DLD1 (cell line): ENCODE results near the gene SF3A1.
"Not testable (repeated sequence)": the region's sequence is repeated elsewhere in the genome, so short reads cannot be mapped to it uniquely, and the experiment has no call there.

Experiments
- in situ Hi-C: cut with HindIII; loops from 2 replicates; pipeline ENCODE4 v1.10.0; 2017; ENCODE audit warnings: low sequenced_read_pairs

Gene SF3A1

DNA sequence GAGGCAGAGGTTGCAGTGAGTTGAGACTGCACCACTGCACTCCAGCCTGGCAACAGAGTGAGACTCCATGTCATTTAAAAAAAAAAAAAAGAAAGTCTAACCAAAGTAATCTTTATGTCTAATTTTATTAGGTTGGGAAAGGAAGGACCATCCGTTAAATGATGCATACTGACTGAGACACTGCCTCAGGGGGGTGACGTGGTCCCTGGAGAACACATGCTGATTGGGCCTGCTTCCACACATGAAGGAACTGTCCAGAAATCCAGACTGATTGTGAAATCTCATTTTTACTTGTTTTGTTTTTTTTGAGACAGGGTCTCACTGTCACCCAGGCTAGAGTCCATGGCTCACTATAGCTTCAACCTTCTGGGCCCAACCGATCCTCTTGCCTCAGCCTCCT is 5.5 kb downstream of the SF3A1 start:
- in situ Hi-C loops = no loop called here

DNA sequence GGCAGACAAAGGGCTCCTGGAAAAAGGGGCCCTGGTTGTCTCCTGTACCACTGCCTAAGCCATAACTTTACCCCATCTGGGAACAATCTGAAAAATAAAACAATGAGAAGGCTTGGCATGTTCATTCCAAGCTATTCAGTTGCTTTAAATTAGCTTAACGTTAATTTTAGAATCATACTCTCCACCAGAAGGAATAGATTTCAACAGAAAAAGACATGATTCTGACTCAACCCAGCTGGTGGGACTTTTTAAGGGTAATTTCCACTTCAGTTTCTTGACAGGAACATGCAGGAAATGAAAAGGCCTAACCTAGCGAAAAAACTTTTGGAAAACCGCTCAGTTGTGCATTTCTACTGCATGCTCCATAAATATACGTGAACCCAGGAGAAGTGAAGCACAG is 7.9 kb downstream of the SF3A1 start:
- in situ Hi-C loops = no loop called here

DNA sequence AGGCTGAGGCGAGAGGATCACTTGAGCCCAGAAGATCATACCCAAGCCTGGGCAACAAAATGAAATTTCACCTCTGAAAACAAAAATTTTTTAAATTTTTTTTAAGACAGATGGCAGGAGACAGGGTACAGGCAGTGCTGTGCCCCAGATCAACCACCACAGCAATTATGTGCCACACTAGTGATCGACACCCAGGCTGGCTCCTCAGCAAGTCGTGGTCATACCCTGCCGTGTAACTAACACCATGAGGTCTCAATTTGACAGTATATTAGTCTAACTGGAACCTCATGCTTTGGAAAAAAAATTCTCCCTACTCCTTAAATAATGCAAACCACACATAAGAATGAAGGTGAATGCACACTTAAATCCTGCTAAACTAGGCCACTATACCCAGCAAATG is 8.3 kb downstream of the SF3A1 start:
- in situ Hi-C loops = no loop called here

DNA sequence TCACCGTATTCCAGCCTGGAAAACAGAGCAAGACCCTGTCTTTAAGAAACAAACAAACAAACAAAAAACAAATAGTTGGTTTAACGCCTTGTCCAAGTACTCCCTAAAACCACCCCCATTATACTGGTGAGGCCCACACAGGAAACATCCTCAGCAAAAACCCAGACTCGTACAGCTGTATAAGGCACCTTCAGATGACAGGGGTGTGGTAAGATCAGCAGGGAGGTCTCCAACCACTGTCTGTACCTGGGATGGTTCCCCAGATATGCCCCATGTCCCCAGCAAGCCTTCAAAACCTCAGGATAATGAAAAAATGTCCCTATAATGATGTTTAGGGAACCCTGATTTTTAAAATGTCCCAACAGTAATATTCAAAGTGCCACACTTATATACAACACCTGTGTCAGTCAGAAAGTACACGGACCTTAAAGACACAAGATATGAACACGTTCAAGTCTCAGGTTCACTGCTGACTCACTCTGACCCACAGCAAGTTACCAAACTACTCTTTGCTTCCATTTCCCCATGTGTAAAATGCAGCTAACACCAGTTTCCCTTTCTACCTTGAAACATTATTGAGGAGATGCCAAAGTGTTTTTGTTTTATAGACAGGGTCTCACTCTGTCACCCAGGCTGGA is 9.3 kb downstream of the SF3A1 start:
- in situ Hi-C loops = no loop called here

DNA sequence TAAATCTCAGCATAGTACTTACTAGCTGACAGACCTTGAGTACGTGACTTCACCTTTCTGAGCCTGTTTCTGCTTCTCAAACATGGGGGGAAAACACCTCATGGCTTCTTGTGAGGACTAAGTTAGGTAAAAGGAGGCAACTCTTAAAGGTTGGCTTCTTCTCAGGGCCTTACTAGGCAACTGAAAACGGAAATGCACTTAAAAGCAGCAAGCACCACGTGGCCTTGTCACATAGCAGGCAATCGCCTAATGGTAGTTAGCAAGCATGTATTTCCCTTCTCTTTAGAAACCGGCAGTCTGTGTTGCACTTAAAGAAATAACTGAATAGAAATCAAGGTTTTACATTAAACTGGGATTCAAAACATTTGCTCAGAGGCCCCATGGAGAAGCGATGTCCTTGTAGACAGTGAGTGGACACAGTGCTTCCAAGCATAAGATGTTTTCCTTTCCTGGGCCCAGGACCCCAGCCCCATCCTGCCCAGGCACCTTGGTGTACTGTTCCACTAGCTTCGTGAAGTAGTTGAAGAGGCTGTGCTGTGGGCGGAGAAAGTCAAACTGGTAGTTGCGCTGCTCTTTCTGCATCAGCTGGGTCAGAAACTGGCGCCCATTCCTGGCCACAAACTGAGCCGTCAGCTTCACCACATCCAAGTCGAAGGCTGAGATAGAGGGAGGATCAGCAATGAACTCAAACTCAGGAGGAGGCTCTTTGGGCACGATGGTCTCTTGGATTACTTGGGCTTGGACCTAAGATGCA is 12.1 kb downstream of the SF3A1 start:
- in situ Hi-C loops = no loop called here

DNA sequence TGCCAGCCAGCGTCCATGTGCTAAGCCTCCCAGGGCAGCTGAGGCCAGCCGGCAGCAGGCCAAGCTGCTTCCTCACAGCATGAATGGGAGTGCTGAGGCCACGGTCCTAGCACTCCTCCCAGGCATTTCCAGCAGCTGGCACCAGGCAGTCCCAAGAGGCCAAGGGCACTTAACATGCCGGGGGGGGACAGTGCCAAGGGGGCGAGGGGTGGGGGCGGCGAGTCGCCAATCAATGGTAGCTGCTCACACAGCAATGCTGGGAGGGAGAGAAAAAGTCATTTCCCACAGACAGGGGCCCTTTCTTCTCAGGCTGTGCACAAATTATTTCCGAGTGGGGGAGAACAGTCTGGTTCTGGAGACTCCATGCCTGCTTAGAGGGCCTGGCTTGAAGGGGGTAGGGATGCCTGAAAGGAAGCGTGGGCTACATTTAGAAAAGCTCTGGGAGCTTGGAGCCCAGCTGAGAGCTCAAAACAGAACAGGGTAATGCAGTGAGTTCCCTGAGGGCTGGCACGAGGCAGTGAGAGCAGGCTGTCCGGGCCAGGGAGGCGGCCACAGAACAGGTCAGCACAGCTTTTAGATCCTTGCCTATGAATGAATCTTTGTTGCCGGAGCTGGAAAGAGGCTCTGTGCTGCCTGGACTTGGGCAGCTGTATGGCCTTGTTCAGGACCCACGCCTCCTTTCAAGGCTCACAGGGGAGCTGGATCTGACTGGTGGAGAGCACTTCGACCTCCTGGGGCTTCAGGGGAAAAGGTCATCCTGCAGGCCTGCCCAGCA is 15.6 kb downstream of the SF3A1 start:
- in situ Hi-C loops = no loop called here

DNA sequence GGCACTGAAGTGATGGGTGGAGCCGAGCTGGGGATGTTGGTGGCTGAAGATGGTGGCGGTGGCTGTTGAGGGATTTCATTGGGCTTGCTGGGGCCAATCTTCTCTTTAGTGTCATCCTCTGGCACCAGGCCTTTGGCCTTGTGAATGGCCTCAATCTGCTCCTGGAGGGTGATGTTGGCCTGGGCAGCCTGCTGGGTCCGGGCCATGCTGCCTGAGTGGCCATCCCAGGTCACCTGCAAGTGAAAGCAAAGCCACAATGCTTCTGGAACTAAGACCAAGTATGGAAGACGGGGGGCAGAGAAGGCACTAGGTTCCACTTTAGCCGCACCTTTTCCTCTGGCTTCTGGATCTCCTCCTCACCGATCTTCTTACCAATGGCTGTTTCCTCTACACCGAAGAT is 17.9 kb downstream of the SF3A1 start:
- in situ Hi-C loops = no loop called here

DNA sequence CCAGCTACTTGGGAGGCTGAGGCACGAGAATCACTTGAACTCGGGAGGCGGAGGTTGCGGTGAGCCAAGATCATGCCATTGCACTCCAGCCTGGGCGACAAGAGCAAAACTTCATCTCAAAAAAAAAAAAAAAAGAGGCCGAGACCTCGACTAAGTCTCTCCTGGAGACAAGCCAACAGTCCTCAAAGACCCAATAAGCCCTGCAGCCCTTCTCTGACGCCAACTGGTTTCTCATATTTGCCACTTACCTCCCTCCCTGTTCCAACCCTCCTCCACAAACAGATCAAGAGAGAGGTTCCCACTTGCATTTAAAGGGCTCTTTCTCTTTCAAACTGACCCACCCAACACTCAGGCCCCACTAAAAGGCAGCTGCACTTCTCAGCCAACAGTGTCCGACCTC is 18.4 kb downstream of the SF3A1 start:
- in situ Hi-C loops = not testable (repeated sequence)

DNA sequence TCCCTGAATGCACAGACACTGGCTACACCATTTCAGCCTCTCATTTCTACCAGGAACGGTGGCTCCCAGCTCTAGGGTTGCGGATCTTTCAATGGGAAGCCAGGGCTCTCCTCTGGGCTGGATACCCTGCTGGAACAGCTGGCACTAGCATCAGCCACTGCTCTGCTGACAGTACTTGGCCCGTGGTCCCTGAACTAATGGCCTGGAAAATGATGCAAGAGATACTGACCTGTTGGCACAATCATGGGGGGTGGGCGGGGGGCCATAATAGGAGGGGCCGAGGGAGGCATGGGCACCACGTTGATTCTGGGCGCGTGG is 19.3 kb downstream of the SF3A1 start:
- in situ Hi-C loops = no loop called here

DNA sequence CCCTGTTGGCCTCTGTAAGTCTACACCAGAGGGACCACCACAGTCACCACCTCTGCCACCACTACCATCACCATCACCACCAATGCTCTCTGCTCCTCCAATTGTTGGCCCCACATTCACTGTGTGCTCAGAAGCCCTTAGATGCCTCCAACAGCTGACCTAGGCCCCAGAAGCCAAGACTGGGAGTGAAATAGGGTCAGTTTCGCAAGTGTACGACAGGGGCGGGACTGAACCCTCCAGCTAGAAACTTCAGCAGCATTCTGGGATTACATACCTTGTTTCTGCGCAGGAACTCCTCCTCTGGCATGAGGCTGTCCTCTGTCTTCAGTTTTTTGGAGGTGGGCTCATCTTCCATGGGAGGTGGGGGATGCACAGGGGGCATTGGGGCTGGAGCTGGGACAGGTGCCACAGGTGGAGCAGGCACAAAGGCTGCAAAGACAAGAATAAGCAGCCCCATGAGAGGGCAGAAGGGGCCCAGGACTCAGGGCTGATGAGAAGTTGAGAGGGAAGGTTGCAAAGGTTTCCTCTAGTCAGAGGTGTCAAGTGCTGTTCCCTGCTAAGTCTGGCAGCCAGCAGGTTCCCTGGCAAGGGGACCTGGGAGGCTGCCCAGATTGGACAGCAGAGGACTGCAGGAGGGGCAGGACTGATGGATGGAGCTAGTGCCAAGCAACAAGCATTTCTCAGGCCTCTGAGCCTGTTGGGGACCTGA is 19.8 kb downstream of the SF3A1 start:
- in situ Hi-C loops = no loop called here

DNA sequence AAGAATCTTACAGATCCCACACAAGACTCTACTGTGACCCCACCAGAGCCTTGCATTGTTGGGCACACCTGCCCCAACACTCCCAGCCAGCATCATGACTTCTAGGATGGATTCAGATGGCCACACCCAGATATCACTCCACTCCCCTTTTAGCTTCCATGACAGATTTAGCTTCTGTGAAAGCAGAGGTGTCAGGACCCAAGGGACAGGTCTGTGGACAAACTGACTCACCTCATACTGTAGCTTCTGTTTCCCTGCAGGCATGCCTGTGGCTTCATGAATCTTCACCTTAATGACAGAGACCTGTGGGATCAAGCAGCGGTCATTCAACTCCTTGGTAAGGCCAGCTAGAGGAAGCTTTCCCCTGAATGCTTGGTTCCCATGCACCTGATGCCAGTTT is 21.5 kb downstream of the SF3A1 start:
- in situ Hi-C loops = no loop called here

DNA sequence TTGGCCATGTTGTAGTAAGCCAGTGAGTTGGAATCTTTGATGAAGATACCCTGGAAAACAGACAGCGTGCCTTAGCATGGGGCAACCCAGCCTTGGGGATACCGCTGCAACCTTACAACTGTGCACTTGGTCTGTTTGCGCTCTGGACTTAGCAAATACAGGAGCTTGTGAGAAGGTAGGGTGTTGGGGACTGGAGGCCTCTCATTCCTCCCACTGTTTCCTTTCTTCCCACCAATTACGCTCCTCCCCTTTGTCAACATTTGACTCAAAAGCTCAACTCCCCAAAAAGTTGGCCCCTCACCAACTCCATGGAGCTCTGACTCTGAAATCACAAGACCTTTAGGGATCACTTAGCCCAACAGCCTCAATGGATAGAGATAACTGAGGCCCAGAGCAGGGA is 22.0 kb downstream of the SF3A1 start:
- in situ Hi-C loops = no loop called here

DNA sequence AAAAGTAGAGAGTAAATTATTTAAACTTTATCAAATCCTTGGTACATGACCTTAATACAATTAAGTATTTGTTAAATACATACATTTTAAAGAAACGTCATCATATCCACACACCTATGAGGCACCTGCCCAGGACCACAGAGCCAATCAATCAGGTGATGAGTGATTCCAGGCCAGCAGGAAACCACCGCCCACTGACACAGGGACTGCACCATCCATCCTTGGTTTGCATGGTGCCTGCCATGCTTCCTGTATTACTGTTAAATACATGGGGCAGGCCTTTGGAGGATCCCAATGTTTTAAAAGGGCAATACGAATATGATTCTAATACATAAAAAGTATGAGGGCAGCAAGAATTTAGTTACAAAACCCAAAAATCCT is 23.0 kb downstream of the SF3A1 start:
- in situ Hi-C loops = no loop called here

DNA sequence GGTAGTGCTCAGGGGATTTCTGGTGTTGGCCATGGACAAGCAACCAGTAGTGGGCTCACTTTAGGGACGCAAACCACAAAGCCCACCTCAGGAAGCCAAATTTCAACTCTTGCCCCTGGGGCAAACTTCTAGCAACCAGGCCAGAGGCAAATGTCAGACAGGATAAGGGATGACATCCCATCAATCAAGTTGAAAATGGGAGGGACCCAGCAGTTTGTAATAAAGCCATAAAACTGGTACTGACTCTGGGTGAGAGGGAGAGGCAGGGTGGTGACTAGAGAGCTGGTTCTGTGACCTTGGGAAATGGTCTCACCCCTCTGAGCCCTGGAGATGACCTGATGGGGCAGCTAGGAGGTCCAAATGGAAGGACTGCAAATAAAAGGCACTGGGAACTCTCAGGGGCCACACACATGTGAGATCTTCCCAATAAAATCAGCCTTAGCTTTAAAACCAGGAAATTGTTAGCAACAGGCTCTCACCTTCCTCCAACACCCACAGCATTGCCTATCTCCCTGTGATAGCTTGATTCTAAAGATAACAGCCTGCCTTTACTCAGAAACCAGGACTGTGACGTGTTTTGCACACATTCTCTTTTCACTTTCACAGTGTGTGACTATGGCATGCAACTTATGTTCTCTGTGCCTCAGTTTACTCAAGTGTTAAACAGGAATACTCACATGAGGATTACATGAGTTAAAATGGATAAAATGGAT is 23.5 kb downstream of the SF3A1 start:
- in situ Hi-C loops = no loop called here

DNA sequence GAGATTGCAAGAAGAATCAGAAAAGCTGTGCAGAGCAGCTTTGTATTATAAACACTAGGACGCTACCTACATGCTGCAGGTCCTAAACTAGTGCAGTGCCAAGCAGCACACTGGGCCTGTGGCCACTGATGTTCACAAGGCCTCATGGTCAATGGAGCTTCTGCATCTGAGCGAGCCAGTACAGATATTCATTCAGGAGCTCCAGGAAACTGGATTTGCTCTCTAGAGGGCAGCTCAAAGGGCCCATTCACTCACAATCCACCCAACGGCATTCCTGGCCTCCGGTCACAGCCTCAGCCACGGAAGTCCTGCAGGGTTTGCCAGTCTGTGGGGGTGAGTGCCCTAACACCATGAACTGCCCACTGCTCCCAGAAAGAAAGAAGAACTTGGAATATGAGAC is 24.1 kb downstream of the SF3A1 start:
- in situ Hi-C loops = no loop called here

DNA sequence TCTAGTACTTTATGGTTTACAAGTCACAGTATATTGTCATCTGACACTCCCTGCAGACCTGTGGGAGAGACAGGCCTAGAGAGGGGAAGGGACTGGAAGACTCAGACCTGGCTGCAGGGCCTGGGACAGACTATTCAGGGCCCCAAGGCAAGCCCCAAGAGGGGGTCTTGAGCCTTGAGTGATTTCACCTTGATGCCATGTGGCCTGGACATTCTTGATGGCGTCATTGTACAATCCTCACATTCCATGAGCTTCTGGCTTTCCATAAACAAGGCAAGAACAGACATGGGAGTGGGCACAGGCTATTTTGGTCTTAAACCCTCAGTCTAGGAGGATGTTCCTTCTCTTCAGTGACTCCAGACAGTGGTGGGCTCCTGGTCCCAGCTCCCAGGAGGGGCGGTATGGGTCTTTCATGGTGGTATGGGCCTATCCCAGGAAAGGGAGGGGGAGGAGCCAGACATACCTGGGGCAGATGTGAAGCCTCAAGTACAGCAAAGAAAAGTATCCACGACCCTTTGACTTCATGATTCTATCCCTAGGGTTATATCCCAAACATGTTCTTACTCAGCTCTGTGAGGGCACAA is 28.1 kb downstream of the SF3A1 start:
- in situ Hi-C loops = no loop called here

DNA sequence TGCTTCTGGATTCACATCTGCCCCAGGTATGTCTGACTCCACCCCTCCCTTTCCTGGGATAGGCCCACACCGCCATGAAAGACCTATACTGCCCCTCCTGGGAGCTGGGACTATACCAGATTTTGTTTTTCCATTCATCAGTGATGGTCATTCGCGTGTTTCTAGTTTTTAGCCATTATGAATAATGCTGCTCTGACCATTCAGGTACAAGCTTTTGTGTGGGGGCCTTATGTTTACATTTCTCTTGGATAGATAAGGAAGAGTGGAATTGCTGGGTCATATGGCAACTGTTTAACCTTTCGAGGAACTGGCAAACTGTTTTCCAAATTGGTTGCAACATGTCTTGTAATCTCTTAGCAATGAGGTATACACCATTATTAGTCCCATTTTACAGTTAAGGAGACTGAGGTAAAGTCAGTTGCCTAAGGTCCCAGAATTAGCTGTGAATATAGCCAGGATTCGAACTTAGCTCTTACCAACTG is 28.8 kb downstream of the SF3A1 start:
- in situ Hi-C loops = no loop called here

DNA sequence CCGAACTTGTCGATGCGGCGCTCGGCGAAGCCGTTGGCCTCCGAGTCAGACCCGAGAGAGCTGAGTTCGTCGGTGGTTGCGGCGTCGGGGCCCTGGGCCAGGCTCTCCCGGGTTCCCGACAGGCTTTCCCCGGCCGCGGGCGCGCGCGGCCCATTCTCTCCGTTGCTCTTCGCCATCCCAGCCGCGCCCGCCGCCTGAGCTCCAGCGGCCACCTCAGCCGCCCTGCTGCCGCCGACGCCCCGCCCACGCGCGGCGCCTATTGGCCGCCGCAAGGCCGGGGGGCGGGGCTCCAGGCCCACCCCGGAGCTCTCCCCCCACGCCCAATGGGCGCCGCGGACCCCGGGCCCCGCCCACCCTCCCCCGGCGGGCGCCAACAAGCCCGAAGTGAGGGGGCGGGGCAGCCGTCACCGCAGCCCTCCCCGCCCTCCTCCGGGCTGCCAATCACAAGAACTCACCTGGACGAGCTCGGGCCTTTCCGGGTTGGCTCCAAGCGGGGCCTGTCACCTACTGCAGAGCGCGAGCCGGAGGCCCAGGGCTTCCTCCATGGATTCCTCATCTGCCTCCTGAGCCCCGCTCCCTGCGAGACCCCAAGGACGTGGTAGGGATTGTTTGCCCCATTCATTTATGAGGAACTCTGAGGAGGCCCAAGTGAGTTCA is 29.9 kb downstream of the SF3A1 start, which contains the start of gene TBC1D10A:
TSS of gene TBC1D10A (minus strand) at position 236 of the 657 bp plus-strand sequence. CDS start at position 176, 60 bp downstream.
- in situ Hi-C loops = no loop called here

DNA sequence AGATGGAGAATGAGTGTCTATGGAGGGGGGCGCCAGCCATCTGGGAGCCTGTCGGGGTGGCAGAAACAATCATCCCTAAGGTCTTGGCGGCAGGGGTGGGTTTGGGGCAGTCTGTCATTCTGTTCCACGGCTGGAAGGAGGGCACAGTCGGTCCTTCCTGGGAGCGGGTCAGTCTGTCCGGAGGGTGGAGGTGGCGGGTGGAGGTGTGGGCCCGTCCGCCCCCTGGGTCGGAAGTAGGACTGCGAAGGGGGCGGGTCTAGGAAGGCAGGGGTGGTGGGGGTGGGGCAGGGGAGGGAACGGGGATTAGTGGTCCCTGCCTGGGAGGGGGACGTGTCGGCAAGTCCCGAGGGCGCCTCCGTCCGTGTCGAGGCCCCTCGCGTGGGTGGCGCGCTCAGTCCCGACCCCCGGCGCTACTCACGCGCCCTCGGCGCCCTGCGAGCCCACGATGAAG is 30.4 kb downstream of the SF3A1 start:
- in situ Hi-C loops = no loop called here
